Activated naive CD8-positive, alpha-beta T cell treated with anti-CD3 and anti-CD28 coated beads, Interleukin-2, amount 50 U/mL, for 24 hours (primary cell): Measurements from ENCODE around the gene GCNA.
A peak's percentile ranks its signal among the peaks of the same experiment; 100 is the strongest.
"Not testable (repeated sequence)": the region's sequence is repeated elsewhere in the genome, so short reads cannot be mapped to it uniquely, and the experiment has no call there.

Experiments used
- ATAC-seq: fragments of 150-1000 bp; cut with Tn5 transposase; one replicate; pipeline ENCODE4 v1.10.0; 2021
- DNase-seq: peaks from one replicate; pipeline ENCODE4 v3.0.0; 2021
- H3K27ac Mint-ChIP-seq: one replicate; pipeline ENCODE4 v1.8.0; 2021; ENCODE audit warnings: mild to moderate bottlenecking, mixed read lengths
- H3K27me3 Mint-ChIP-seq: one replicate; pipeline ENCODE4 v1.8.0; 2021; ENCODE audit warnings: mixed read lengths
- H3K36me3 Mint-ChIP-seq: one replicate; pipeline ENCODE4 v1.8.0; 2021; ENCODE audit warnings: low read depth, mixed read lengths
- H3K4me1 Mint-ChIP-seq: one replicate; pipeline ENCODE4 v1.8.0; 2021; ENCODE audit warnings: mixed read lengths
- H3K4me3 Mint-ChIP-seq: one replicate; pipeline ENCODE4 v1.8.0; 2021; ENCODE audit warnings: mild to moderate bottlenecking, moderate library complexity, mixed read lengths
- H3K9me3 Mint-ChIP-seq: one replicate; pipeline ENCODE4 v1.8.0; 2021; ENCODE audit warnings: mixed read lengths

Gene GCNA

DNA sequence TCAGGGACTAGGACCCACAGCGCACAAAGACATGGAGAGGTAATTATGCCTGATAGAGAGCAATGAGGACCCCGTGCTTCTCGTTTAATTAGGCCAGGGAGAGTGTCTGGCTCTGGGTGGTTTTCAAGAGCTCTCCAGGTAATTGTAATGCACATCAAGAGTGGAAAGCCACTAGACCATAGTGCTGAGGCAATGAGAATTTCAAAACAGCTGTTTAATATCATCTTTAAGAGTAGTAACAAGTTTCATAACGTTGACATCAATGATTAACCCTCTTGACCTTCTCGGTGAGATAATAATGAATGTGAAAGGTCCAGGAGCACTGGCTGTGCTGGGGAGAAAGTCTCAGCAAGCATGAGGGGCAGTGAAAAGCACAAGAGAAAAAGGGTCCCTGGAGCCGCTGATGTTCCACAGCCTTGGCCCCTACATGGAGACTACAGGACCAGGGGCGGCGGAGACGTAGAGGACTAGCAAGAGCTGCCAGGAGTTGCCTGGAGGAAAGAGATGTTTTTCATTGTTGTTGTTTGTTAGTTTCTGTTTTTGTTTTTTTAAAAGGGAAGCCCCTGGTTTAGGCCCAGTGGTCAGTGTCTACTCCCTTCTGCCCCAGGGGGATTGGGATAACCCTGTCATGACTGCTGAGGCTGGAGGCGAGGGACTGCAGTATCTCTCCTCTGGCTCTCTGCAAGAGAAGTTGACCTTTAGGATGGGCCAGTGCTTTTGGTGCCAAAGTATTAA is 54.9 kb downstream of the GCNA start:
- H3K36me3 Mint-ChIP-seq: no peaks in the 10 kb centered on the region
- no peak overlapping the region for H3K4me3 Mint-ChIP-seq
- no peaks in the 10 kb centered on the region for H3K27me3 Mint-ChIP-seq
- H3K27ac Mint-ChIP-seq: no peak overlapping the region
- peaks cover 20% of the 10 kb centered on the region for H3K4me1 Mint-ChIP-seq
- no peak for DNase-seq
- no peak for ATAC-seq
- H3K9me3 Mint-ChIP-seq: no peaks in the 10 kb centered on the region

DNA sequence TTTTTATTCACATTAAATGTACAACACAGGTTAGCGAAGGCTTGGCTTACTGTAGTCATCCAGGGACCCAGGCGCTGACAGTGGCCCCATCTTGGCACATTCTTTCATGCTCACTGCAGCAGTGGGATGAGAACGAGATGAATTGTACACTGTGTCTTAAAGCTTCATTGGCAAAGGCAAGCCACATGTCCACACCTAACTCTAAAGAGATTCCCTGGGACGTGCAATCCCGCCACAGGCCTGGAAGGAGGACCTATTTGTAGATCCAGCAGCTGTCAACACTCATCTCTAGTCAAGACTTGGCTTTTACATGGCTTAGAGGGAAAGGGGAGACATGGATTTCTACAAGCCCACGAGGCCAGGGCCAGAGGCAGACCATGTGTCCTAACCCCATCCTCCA is 56.1 kb downstream of the GCNA start:
- Mint-ChIP-seq H3K27me3 (no peaks in the 10 kb centered on the region), H3K4me1 (peaks cover 14% of the 10 kb centered on the region), H3K9me3 (no peaks in the 10 kb centered on the region), H3K4me3 (no peak overlapping the region), H3K36me3 (no peaks in the 10 kb centered on the region), H3K27ac (no peak overlapping the region)
- no peak for ATAC-seq
- DNase-seq: no peak

GRCh38 chrX:71636438-71637252 is 58.4 kb downstream of the GCNA start:
- peaks cover 8% of the 10 kb centered on the region for H3K4me1 Mint-ChIP-seq
- H3K27ac Mint-ChIP-seq: no peak overlapping the region
- ATAC-seq (peak; percentile 46), DNase-seq (no peak)
- H3K27me3 Mint-ChIP-seq: no peaks in the 10 kb centered on the region
- no peaks in the 10 kb centered on the region for H3K9me3 Mint-ChIP-seq
- no peaks in the 10 kb centered on the region for H3K36me3 Mint-ChIP-seq
- peak overlapping the region; percentile 29 for H3K4me3 Mint-ChIP-seq

DNA sequence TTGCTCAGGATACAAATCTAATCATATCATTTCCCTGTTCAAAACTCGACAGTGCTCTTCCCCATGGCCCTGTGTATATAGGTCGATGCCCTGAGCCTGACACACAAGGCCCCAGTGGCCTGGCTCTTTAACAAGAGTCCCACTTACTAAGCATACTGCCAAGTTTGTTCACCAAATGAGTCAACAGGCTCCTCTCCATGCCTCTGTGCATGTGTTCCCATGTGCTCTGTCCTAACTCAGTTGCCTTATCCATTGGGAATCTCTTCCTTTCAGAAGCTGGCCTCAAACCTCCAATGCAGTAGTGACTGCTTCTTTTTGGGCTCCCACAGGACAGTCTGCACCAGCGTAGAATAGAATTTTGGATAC is 59.0 kb downstream of the GCNA start:
- Mint-ChIP-seq H3K27ac (no peak overlapping the region), H3K27me3 (no peaks in the 10 kb centered on the region), H3K9me3 (no peaks in the 10 kb centered on the region), H3K4me3 (peak overlapping the region; percentile 29), H3K36me3 (no peaks in the 10 kb centered on the region), H3K4me1 (peaks cover 8% of the 10 kb centered on the region)
- ATAC-seq (peak; percentile 71), DNase-seq (no peak)

- no peaks in the 10 kb centered on the region for H3K27me3 Mint-ChIP-seq
- H3K27ac Mint-ChIP-seq: no peak overlapping the region
- no peak for DNase-seq
- no peaks in the 10 kb centered on the region for H3K9me3 Mint-ChIP-seq
- ATAC-seq: peak; percentile 47
- peaks cover 8% of the 10 kb centered on the region for H3K4me1 Mint-ChIP-seq
- H3K36me3 Mint-ChIP-seq: no peaks in the 10 kb centered on the region
- no peak overlapping the region for H3K4me3 Mint-ChIP-seq
These were observed 59.6 kb downstream of the GCNA start for GRCh38 chrX:71637848-71638247.

- Mint-ChIP-seq H3K4me1 (peaks cover 3% of the 10 kb centered on the region), H3K36me3 (no peaks in the 10 kb centered on the region), H3K27me3 (no peaks in the 10 kb centered on the region), H3K27ac (no peak overlapping the region), H3K9me3 (no peaks in the 10 kb centered on the region), H3K4me3 (no peak overlapping the region)
- DNase-seq (no peak), ATAC-seq (peak; percentile 51)
These were observed 60.2 kb downstream of the GCNA start for GRCh38 chrX:71638409-71638808.

DNA sequence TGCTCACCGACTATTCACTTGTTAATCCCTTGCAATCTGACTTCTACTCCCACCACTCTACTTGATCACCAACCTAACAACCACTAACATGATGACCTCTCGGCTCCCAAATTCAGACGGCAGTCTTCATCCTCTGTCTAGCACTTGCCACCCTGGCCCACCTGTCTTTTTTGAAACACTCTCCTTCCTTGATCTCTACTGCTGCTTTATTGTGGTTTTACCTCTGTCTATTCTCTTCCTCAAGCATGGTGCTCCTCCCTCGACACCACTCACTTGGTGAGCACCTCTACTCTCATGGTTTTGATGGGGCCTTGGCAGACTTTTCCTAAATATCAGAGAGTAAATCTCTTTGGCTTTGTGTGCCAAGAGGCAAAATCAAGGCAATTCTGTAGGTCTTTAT is 61.8 kb downstream of the GCNA start:
- no peaks in the 10 kb centered on the region for H3K9me3 Mint-ChIP-seq
- H3K4me3 Mint-ChIP-seq: no peak overlapping the region
- ATAC-seq: no peak
- no peak for DNase-seq
- no peak overlapping the region for H3K27ac Mint-ChIP-seq
- peaks cover 3% of the 10 kb centered on the region for H3K4me1 Mint-ChIP-seq
- no peaks in the 10 kb centered on the region for H3K27me3 Mint-ChIP-seq
- H3K36me3 Mint-ChIP-seq: no peaks in the 10 kb centered on the region

- H3K4me3 Mint-ChIP-seq, H3K27me3 Mint-ChIP-seq, ATAC-seq, H3K9me3 Mint-ChIP-seq, H3K36me3 Mint-ChIP-seq, H3K4me1 Mint-ChIP-seq, DNase-seq, H3K27ac Mint-ChIP-seq: not testable (repeated sequence)
These were observed 66.2 kb downstream of the GCNA start for GRCh38 chrX:71644406-71644805.

DNA sequence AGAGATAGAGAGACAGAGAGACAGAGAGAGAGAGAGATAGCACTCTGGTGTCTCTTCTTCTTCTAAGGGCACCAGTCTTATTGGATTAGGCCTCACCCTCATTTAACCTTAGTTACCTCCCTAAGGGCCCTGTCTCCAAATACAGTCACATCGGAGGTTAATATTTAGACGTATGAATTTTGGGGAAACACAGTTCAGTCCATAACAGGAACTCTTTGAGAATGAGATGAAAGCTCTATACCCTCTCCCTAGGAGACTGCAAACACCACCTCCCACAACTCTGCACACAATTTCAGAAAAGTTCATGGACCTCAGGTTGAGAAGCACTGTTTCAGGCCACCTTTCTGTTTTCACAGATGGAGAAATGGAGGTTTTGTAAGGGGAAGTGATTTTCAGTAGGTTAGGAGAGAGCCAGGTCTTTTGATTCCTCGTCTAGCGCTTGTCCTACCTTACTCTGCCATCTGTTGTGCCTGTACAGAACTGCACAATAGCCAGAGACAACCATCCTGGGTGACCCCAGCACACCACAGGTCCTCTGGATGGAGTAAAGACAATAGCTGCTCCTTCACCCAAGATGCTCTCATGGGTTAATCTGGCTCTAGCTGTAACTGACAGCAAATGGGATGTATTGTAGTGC is 72.2 kb downstream of the GCNA start:
- no peaks in the 10 kb centered on the region for H3K9me3 Mint-ChIP-seq
- no peak overlapping the region for H3K4me3 Mint-ChIP-seq
- peaks cover 1% of the 10 kb centered on the region for H3K27me3 Mint-ChIP-seq
- DNase-seq (no peak), ATAC-seq (peak; percentile 94)
- peaks cover 26% of the 10 kb centered on the region for H3K4me1 Mint-ChIP-seq
- peak overlapping the region; percentile 56 for H3K27ac Mint-ChIP-seq
- H3K36me3 Mint-ChIP-seq: no peaks in the 10 kb centered on the region

- DNase-seq (peak; percentile 52), ATAC-seq (peak; percentile 62)
- peaks cover 26% of the 10 kb centered on the region for H3K4me1 Mint-ChIP-seq
- H3K36me3 Mint-ChIP-seq: no peaks in the 10 kb centered on the region
- no peak overlapping the region for H3K27ac Mint-ChIP-seq
- H3K27me3 Mint-ChIP-seq: peaks cover 3% of the 10 kb centered on the region
- no peak overlapping the region for H3K4me3 Mint-ChIP-seq
- no peaks in the 10 kb centered on the region for H3K9me3 Mint-ChIP-seq
These were observed 74.2 kb downstream of the GCNA start for GRCh38 chrX:71652405-71652804.

DNA sequence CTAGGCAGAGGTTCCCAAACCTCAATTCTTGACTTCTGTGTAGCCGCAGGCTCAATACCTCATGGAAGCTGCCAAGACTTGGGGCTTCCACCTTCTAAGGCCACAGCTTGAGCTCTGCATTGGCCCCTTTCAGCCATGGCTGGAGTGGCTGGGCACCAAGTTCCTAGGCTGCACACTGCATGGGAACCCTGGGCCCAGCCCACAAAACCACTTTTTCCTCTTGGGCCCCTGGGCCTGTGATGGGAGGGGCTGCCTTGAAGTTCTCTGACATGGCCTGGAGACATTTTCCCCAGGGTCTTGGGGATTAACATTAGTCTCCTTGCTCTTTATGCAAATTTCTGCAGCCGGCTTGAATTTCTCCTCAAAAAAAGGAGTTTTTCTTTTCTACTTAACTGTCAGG is 75.1 kb downstream of the GCNA start:
- no peaks in the 10 kb centered on the region for H3K36me3 Mint-ChIP-seq
- no peaks in the 10 kb centered on the region for H3K9me3 Mint-ChIP-seq
- H3K27me3 Mint-ChIP-seq: peaks cover 3% of the 10 kb centered on the region
- peaks cover 22% of the 10 kb centered on the region for H3K4me1 Mint-ChIP-seq
- ATAC-seq (no peak), DNase-seq (no peak)
- no peak overlapping the region for H3K27ac Mint-ChIP-seq
- no peak overlapping the region for H3K4me3 Mint-ChIP-seq

GRCh38 chrX:71657267-71657666 is 79.0 kb downstream of the GCNA start:
- H3K27ac Mint-ChIP-seq: no peak overlapping the region
- peaks cover 3% of the 10 kb centered on the region for H3K27me3 Mint-ChIP-seq
- DNase-seq (no peak), ATAC-seq (no peak)
- H3K4me1 Mint-ChIP-seq: peaks cover 14% of the 10 kb centered on the region
- H3K36me3 Mint-ChIP-seq: no peaks in the 10 kb centered on the region
- H3K9me3 Mint-ChIP-seq: no peaks in the 10 kb centered on the region
- no peak overlapping the region for H3K4me3 Mint-ChIP-seq

GRCh38 chrX:71659342-71659741 is 81.1 kb downstream of the GCNA start:
- DNase-seq (no peak), ATAC-seq (no peak)
- Mint-ChIP-seq H3K9me3 (no peaks in the 10 kb centered on the region), H3K4me3 (no peak overlapping the region), H3K27me3 (peaks cover 2% of the 10 kb centered on the region), H3K36me3 (no peaks in the 10 kb centered on the region), H3K4me1 (peaks cover 28% of the 10 kb centered on the region), H3K27ac (no peak overlapping the region)

GRCh38 chrX:71659959-71660358 is 81.7 kb downstream of the GCNA start:
- Mint-ChIP-seq H3K4me3 (no peak overlapping the region), H3K27ac (no peak overlapping the region), H3K27me3 (peaks cover 1% of the 10 kb centered on the region), H3K4me1 (peaks cover 34% of the 10 kb centered on the region), H3K36me3 (no peaks in the 10 kb centered on the region), H3K9me3 (no peaks in the 10 kb centered on the region)
- DNase-seq: no peak
- no peak for ATAC-seq
